GM21367 (cell line): ENCODE results near the gene CNNM4.

Experiments
- ATAC-seq: cut with Tn5 transposase; IDR thresholded peaks from one replicate; pipeline ENCODE4 v1.9.1; 2021; ENCODE audit not compliant: unreplicated experiment

The CNNM4 gene

DNA sequence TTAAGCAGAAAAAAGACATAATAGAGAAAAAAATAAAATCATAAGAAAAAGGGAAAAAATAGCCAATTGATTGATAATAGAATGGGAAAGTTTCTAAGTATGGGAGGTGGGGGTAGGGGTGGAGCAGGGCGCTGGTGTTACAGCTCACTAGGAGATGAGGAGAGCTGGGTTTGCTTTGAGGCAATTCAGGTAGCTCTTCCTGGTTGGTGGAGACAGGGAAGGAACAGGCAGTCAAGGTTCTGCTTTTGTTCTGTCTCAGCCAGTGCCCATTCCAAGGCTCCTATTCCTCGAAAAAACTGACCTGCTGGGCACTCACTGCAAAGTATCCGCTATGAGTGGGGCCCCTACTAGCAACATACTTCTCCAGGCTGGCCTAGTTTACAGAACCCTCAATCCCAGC is 1.7 kb upstream of the CNNM4 start:
- ATAC-seq: no peak

DNA sequence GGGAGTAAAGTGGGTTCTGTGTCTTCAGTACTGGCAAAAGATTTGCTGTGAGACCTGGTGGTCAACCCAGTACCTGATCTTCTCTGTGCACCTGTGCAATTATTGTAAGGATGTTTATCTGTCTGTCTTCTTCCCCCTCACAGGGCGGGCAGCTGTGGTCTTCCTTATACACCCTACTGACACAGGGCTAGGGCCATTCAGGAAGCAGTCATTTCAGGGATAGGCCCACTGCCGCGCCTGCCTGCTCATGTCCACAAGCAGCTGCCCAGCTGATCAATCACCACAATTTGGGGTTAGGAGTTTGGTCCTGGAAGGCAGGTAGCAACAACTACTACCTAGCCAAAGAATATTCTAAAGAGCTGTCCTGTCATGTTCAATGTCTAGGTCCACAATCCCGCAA is 1.2 kb upstream of the CNNM4 start:
- no peak for ATAC-seq

DNA sequence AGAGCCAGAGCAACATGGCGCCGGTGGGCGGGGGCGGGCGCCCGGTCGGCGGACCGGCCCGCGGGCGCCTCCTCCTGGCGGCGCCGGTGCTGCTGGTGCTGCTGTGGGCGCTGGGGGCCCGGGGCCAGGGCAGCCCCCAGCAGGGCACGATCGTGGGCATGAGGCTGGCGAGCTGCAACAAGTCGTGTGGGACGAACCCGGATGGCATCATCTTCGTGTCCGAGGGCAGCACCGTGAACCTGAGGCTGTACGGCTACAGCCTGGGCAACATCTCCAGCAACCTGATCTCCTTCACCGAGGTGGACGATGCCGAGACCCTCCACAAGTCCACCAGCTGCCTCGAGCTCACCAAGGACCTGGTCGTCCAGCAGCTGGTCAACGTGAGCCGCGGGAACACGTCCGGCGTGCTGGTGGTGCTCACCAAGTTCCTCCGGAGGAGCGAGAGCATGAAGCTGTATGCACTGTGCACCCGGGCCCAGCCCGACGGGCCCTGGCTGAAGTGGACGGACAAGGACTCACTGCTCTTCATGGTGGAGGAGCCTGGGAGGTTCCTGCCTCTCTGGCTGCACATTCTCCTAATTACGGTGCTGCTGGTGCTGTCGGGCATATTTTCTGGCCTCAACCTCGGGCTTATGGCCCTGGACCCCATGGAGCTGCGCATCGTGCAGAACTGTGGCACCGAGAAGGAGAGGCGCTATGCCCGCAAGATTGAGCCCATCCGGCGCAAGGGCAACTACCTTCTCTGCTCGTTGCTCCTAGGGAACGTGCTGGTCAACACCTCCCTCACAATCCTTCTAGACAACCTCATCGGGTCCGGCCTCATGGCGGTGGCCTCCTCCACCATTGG is 507 bp downstream of the CNNM4 start:
- ATAC-seq: no peak

DNA sequence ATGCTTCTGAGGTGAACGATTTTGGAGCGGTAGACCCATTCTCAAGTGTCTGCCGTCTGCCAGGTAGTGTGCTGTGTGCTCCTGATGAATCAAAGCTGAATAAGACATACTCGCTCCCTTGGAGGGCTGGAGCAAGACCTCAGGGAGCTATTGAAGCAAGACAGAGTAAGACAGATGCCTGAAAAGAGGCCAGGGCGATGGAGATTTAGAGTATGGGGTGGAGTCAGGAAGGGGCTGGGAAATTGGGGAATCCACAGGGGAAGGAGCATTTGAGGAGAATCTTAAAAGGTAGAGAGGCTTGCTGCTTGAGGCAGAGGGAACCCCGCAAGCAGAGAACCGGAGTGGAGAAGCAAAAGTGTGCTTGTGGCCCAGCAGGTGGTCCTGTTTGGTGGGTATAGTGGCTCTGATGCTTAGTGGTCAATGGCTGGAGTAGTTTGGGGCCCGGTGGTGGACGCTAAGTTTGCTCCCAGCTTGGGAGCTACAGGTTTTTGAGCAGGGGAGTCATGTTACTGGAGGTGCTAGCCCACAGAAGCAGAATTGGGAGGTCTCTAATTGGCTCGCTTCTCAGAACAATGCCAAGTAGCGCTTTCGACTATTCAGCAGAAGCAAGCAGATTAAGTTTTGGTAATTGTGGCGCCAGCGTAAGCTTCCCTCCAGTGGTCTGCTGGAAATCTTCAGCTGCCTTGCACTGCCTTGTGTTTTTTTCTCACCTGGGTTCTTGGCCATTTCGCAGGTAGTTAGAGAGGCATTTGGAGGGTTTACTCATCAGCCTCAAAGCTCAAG is 2.0 kb downstream of the CNNM4 start:
- ATAC-seq: no peak

DNA sequence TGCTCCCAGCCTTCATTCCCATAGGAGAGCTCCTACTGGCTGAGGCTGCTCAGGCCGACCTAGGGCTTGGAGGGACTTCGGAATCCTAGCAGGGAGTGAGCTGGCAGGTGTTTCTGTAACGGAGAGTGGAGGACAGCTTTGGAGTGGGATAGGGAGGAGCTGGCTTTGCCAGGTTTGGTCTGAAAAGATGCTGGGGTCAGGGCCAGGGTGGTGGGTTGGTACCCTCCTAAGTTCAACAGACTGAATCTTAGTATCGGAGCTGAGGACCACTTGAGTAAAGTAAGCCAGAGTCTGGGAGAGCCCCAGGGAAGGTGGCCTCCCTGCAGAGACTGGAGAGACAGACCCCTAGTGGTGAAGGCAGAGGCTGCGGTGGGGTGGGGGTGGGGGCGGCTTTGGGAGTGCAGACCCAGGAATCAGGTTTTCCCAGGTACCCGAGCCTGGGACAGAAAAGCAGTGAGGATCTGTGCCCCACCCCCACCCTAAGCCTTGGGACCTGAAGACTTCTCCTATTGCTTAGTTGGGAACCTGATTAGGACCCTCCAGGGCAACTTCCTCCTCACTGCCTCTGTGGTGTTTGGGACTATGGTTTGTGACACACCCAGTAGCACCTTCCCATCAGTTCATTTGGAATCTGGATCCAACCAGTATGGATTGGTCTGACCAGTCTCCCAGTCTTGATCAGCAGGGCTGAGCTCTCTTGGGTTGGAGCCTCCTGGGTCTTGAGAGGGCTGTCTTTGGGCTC is 3.0 kb downstream of the CNNM4 start:
- ATAC-seq: no peak

DNA sequence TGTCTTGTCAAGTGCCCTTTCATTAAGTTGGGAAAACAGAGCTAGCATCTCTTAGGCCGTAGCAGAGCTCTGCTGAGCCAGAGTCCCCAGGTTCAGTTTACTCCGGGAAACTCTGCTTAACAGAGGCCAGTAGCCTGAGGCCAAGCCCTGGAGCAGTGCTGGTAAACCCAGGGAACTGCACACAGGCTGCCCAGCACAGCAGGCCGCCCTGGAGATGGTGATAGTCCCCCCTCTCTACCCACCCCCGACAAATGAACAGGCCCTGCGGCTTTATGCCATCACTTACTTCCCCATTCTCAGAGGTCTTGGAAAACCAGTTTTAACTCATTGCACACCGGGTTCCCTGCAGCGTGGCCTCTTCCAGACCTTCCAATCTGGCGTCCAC is 3.5 kb downstream of the CNNM4 start:
- no peak for ATAC-seq

DNA sequence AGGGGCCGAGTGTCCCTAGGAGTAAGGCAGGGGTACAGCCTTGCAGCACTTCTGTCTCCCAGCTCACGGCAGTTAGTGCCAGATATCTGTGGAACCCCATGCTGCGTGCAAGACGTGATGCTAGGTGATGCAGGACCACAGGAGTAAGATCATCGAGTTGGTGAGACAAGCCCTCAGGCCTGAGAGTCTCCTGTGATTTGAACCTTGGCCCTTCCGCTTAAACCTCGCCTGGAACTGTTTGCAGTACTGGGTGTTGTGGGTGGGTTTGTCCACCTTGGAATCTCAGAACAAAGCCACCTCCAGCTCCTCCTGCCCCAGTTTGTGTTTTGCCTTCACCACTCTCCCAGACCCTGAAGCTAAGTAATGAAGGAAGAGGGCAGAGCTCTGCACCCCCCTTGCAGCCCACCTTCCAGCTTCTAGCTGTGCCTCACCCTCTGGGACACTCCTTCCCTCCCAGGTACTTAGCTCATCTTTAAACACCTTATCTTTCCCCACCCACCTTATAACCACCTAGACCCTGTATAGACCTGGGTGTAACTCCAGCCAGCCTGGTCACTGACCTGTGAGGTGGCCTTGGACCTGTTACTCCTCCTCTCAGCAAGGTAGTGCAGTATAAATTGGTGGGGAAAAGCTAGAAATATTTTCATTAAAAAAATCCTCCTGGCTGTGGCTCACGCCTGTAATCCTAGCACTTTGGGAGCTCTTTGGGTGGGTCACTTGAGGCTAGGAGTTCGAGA is 6.6 kb downstream of the CNNM4 start:
- no peak for ATAC-seq

DNA sequence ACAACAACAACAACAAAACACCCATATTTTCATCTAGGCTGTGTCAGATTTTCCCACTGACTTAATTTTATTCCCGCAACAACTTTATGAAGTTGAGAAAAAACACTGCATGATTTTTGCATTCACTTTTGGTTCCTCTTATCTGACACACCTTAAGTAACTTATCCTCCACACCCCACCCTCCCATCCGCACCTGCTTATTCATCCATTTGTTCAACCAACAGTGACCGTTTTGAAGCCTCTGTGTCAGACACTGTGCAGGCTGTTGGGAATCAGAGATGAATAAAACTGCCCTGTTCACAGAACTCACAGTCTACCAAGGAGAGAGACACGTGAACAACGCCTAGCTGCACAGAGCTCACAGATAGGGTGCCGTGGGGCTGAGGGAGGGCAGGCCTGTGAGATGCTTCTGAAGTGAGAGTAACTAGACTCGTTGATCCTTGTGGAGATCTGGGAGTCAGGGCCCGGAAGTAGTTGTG is 7.4 kb downstream of the CNNM4 start:
- no peak for ATAC-seq

DNA sequence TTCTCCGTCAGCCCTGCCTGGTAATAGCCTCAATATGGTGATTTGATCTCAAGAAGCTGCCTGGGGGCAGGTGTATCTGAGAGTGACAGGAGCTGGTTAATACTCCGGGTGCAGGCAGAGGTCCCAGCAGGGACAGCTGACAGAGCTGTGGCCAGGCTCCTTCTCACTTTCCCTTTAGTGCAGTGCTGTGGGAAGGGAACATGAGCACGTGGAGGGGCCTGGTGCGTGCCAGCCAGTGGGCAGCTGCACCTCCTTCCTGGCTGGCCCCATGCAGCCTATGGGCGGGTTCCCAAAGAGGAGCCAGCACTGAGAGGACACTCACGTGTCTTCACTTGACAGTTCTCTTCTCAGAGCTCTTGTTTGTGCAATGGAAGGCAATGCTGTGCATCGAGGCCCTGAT is 9.1 kb downstream of the CNNM4 start:
- no peak for ATAC-seq

DNA sequence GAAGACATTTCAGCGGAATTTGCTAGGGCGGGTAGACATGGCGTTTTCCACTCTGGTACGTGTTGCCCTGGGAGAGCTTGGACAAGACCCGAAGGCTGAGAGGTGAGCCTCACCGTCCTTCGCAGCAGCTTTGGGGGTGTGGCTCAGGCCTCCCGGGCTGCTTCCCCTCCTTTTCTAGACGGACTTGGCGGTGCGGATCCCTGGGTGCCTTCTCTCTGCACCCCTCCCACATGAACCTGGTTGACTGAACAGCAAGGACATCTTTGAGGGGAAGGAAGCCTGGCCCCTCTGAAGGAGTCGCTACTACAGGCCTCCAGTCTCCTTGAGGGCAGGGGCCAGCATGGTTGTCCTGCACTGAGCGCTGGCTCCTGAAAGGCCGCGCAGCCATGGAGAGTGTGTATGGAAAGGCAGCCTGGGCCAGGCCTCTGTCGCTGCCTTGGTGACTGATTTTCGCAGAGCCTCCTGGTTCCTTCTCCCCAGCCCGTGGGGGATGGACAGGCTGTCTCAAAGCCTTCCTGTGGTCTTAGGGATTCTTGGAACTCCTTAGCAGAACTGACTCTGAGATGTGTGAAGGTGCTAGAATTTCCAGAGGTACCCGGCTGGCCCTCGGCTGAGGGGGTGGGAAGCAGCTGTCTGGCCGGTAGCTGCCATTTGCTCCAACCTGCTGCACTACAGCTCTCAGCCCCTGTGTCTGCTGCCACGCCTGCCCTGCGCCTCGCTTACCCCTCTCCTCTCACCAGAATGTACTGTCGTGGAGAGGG is 9.9 kb downstream of the CNNM4 start:
- ATAC-seq: no peak

DNA sequence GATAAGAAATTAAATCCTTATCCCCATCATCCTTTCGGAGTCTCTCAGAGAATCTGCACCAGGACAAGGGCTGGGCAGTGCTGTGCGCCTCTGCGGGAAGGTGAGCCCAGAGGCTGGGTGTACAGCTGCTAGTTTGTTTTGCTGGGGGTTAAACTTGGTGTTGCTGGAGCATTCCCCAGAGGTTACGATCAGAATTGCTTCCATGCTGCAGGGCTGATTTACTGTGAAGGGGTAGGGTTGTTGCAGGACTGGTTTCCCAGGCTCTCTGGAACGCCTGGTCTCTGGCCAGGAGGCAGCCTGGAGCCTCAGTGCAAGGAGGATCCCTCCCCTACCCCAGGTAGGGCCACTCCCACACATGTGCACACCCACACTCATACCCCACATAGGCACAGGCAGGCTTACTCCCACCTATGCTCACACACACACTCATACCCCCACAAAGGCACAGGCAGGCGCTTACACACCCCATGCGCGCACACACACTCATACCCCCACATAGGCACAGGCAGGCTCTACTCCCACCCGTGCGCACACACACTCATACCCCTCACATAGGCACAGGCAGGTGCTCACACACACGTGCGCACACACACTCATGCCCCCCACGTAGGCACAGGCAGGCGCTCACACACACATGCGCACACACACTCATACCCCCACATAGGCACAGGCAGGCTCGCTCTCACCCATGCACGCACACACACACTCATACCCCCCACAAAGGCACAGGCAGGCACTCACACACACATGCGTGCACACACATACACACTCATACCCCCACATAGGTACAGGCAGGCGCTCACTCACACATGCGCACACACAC is 11.3 kb downstream of the CNNM4 start:
- no peak for ATAC-seq

DNA sequence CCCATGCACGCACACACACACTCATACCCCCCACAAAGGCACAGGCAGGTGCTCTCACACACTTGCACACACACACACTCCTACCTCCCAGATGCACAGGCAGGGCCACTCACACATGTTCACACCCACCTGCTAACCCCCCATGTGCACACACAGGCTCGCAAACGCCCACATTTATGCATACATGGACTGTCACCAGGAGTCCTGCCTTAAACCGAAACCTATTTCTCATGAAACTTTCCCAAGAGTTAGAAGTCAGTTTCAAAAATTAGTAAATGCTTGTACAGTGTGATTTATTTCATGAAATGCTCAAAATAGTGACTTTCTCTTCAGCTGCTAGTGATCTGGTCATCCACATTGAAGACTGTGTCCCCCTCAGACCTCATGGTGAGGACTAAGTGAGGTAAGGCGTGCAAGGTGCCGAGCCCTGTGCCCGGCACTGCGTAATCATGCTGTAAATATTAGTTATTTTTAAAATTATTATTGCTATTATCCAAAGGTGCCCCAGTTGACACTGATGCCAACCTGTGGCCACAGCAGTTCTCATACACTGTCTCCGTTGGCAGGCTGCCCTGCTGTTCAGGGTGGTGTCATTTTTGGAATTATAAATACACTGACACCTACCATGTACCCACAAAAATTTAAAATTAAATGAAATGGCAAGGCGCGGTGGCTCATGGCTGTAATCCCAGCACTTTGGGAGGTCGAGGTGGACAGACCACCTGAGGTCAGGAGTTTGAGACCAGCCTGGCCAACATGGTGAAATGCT is 12.4 kb downstream of the CNNM4 start:
- ATAC-seq: no peak

DNA sequence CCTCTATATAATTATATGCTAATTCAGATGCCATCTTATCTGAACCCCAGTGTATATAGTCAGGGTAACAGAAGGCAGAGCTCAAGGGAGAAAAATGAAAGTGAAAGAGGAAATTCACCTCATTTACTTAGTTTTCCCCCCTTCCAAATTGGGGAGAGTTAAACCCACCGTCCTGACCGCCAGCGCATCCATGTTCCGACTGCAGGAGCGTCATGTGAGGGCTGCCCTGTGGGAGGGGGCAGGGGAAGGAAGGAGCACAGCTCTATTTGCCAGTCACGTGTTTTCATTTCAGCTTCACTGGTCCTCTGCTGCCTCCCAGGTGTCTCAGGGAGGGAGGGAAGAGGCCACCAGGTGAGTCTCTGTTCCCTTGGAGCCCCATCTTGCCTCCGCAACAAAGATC is 13.2 kb downstream of the CNNM4 start:
- no peak for ATAC-seq

DNA sequence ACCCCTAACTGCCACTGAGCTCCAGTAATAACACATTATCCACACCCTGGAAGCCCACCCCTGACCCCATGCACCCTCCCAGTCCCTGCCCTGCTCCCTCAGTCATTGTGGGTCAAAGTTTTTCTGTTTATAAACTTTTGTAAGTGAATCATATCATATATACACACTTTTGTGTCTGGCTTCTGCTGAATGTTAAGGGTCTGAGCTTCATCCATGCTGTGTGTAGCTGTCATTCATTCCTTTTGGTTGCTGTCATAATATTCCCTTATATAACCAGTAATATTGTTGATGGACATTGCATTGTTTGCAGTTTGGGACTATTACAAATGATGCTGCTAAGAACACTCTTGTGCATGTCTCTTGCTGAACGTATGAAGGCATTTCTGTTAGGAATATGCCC is 14.5 kb downstream of the CNNM4 start:
- no peak for ATAC-seq

DNA sequence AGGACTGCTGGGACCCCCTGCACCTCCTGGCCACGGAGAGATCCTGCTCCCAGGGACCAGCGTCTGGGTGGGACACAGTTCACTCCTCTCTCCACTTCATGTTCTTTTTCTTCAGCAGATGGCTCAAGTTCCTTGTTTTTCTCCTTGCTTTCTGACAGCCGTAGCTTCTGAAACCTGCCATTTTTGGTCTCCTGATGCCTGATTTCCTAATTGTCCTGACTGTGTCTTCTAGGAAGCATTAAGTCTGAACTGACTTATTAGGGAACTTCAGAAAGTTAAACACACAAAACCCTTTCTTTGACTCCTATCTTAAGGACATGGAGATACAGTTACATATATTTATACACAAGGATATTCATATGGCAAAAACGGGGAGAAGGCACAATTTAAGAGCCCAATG is 22.7 kb downstream of the CNNM4 start:
- no peak for ATAC-seq

DNA sequence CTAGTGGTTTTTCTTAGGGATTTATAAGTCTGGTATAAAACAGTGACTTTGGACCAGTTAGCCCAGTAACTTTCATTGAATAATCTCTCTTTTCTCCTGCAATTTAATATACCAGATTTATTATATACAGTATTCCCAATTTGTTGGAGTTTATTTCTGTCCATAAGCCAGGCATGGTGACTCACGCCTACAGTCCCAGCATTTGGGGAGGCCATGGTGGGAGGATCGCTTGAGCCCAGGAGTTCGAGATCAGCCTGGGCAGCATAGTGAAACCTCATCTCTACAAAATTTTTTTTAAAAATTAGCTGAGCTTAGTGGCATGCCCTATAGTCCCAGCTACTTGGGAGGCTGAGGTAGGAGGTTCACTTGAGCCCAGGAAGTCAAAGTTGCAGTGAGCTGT is 26.7 kb downstream of the CNNM4 start:
- no peak for ATAC-seq

DNA sequence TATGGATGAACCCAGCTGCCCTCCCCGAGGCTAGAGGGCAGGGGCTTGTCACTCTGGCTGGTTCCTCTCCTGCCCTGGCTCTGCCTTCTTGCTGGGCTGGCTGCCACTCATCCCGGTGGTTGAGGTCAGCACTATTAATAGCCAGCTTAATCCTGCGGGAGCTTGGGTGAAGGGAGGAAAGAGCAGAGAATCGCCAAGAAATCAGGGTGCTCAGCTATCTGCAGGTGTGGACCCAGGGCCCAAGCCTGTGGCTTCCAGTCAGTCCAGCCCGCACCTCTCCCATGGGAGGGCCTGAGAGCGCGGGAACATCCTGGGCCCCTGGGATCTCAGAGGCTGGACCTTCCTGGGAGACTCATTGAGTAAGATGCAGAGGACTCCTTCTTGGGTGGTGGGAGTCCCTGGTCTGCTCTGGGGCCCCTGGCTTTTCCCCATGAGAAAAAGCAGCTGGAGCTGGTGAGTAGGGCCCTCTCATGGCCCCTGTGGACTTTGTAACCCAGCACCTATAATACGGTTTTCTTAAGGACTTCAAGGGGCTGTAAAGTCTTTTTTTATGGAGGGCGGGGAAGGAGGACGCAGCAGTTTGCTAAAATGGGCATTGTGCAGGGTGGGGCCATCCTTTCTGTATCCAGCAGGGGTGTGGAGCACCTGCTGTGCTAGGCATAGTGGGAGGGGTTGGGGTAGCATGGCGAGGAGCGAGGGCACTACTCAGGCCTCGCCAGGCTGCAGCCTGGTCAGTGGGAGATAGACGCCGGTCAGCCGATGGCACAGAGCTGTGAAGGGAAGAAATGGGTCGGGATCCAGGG is 27.9 kb downstream of the CNNM4 start:
- ATAC-seq: no peak

DNA sequence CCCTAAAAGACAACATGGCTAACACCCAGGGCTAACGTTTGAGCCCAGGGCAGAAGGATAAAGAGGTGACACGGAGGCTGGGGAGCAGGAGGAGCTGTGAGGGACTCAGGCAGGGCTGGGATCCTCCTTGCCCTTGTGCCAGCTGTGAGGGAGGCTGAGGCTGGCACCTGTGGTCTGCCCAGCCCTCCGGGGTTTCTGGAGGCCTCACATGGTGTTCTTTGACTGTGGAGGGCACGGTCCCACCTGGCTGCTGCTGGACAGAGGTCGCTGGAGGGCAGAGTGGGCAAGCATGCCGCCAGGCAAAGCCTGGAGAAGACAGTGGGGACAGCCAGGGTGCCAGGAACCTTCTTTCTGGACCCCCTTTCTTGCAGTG is 28.5 kb downstream of the CNNM4 start:
- no peak for ATAC-seq
